H1 (cell line): ENCODE measurements around the gene DNAI2.

Experiments
- ASH2L ChIP-seq: fragments of 200-600, 300-600 bp; sonication (generic); IDR thresholded peaks from one replicate; pipeline ENCODE4 v1.7.1; 2017; ENCODE audit warnings: low read length
- CEBPB ChIP-seq: IDR thresholded peaks from 2 replicates; pipeline ENCODE4 v1.6.1; 2012; ENCODE audit warnings: low read depth, low read length
- EP300 ChIP-seq, 2 experiments: IDR thresholded peaks; 1 replicate in 1 of 2; 2 replicates in 1 of 2; pipeline ENCODE4 v1.6.1; 2011 to 2012; ENCODE audit warnings: low read depth in 2 of 2, low read length in 2 of 2, mild to moderate bottlenecking in 2 of 2, borderline replicate concordance in 1 of 2, inconsistent platforms in 1 of 2, moderate library complexity in 1 of 2
- HDAC2 ChIP-seq, 2 experiments: fragments of 300-600 bp in 1 of 2; sonication (generic) in 1 of 2; IDR thresholded peaks; 2 replicates each; pipeline ENCODE4 v1.6.1; 2011 to 2012; ENCODE audit warnings: low read depth in 2 of 2, low read length in 2 of 2, mild to moderate bottlenecking in 2 of 2, moderate library complexity in 2 of 2, borderline replicate concordance in 1 of 2, inconsistent platforms in 1 of 2
- KDM1A ChIP-seq: fragments of 200-600, 300-600 bp; sonication (generic); IDR thresholded peaks from 2 replicates; pipeline ENCODE4 v1.7.1; 2016; ENCODE audit warnings: mild to moderate bottlenecking, low read length, borderline replicate concordance
- POLR2A ChIP-seq, 2 experiments: IDR thresholded peaks; 1 replicate in 1 of 2; 2 replicates in 1 of 2; pipeline ENCODE4 v1.6.1; 2011; ENCODE audit warnings: low read depth in 2 of 2, low read length in 2 of 2, mild to moderate bottlenecking in 2 of 2; ENCODE audit errors: control extremely low read depth in 1 of 2
- POLR2AphosphoS5 ChIP-seq: IDR thresholded peaks from 2 replicates; pipeline ENCODE4 v1.6.1; 2011; ENCODE audit warnings: low read depth, low read length
- TF ChIP-seq, protein P1 (sequence below), 3 experiments: IDR thresholded peaks; 1 replicate in 2 of 3; 2 replicates in 1 of 3; pipeline versions ENCODE4 v1.5.1 to v1.6.1; 2011; ENCODE audit warnings: low read length in 3 of 3, mild to moderate bottlenecking in 3 of 3, inconsistent platforms in 2 of 3, low read depth in 1 of 3, moderate library complexity in 1 of 3; ENCODE audit not compliant: insufficient read depth in 1 of 3; ENCODE audit errors: control extremely low read depth in 1 of 3

DNA sequence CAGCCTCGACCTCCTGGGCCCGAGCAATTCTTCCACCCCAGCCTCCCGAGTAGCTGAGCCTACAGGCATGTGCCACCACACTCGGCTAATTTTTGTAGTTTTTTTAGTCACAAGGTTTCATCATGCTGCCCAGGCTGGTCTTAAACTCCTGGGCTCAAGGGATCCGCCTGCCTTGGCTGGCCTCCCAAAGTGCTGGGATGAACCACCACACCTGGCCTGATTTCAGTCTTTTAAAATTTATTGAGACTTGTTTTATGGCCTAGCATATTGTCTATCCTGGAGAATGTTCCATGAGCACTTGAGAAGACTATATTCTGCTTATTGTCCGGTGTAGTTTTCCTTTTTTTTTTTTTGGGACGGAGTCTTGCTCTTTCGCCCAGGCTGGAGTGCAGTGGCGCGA is 18.5 kb downstream of the DNAI2 start:
- TF ChIP-seq EP300 (IDR thresholded peaks at IDR 0.05; ENCODE audit: borderline replicate concordance in 1 of 2, low read depth in 2 of 2, low read length in 2 of 2) (no peak), ASH2L (no peak), CEBPB (no peak), HDAC2 (IDR thresholded peaks at IDR 0.05; ENCODE audit: borderline replicate concordance in 1 of 2, low read depth in 2 of 2, low read length in 2 of 2) (no peak), POLR2A (IDR thresholded peaks at IDR 0.05; ENCODE audit: control extremely low read depth in 1 of 2, low read depth in 2 of 2, low read length in 2 of 2) (no peak), POLR2AphosphoS5 (no peak), KDM1A (no peak)
- TF ChIP-seq, protein P1, sequence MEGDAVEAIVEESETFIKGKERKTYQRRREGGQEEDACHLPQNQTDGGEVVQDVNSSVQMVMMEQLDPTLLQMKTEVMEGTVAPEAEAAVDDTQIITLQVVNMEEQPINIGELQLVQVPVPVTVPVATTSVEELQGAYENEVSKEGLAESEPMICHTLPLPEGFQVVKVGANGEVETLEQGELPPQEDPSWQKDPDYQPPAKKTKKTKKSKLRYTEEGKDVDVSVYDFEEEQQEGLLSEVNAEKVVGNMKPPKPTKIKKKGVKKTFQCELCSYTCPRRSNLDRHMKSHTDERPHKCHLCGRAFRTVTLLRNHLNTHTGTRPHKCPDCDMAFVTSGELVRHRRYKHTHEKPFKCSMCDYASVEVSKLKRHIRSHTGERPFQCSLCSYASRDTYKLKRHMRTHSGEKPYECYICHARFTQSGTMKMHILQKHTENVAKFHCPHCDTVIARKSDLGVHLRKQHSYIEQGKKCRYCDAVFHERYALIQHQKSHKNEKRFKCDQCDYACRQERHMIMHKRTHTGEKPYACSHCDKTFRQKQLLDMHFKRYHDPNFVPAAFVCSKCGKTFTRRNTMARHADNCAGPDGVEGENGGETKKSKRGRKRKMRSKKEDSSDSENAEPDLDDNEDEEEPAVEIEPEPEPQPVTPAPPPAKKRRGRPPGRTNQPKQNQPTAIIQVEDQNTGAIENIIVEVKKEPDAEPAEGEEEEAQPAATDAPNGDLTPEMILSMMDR (IDR thresholded peaks at IDR 0.05; ENCODE audit: control extremely low read depth in 1 of 3, insufficient read depth in 1 of 3, low read depth in 1 of 3, low read length in 3 of 3): no peak
